DND-41 (cell line): Measurements from ENCODE around the gene CAT.

Experiments used
- ATAC-seq: fragments of 200-7000 bp; cut with Tn5 transposase; 3 replicates; pipeline ENCODE4 v1.9.1; 2021; ENCODE audit warnings: low read depth; ENCODE audit not compliant: insufficient read depth
- DNase-seq: peaks from one replicate; pipeline ENCODE4 v3.0.0-alpha.2; 2020
- H2AFZ ChIP-seq: 2 replicates; pipeline ENCODE4 v1.6.0; 2012; ENCODE audit warnings: low read depth, low read length
- H3K27ac ChIP-seq: 2 replicates; pipeline ENCODE4 v1.5.1; 2012; ENCODE audit warnings: low read length, inconsistent platforms
- H3K27me3 ChIP-seq: fragments of 200-600 bp; sonication (generic); 2 replicates; pipeline ENCODE4 v1.6.0; 2012; ENCODE audit warnings: low read length, mild to moderate bottlenecking, inconsistent platforms; ENCODE audit not compliant: insufficient read depth, poor library complexity
- H3K36me3 ChIP-seq: 2 replicates; pipeline ENCODE4 v1.5.1; 2012; ENCODE audit warnings: low read length, inconsistent platforms; ENCODE audit not compliant: insufficient read depth
- H3K4me1 ChIP-seq: 2 replicates; pipeline ENCODE4 v1.5.1; 2012; ENCODE audit warnings: mild to moderate bottlenecking, low read length; ENCODE audit not compliant: insufficient read depth
- H3K4me2 ChIP-seq: 2 replicates; pipeline ENCODE4 v1.6.0; 2012; ENCODE audit warnings: mild to moderate bottlenecking, moderate library complexity, low read length, inconsistent platforms; ENCODE audit not compliant: insufficient read depth
- H3K4me3 ChIP-seq, 2 experiments: fragments of 200-600 bp in 1 of 2; shearing (Covaris generic) in 1 of 2; 2 replicates each; pipeline ENCODE4 v1.5.1; 2012 to 2016; ENCODE audit warnings: inconsistent platforms in 2 of 2, low read length in 2 of 2, mild to moderate bottlenecking in 2 of 2, low read depth in 1 of 2, moderate library complexity in 1 of 2
- H3K79me2 ChIP-seq: 2 replicates; pipeline ENCODE4 v1.6.0; 2012; ENCODE audit warnings: low read length, inconsistent platforms; ENCODE audit not compliant: insufficient read depth
- H3K9ac ChIP-seq: 2 replicates; pipeline ENCODE4 v1.6.0; 2012; ENCODE audit warnings: low read depth, mild to moderate bottlenecking, inconsistent platforms, low read length, moderate library complexity
- H3K9me3 ChIP-seq: 2 replicates; pipeline ENCODE4 v1.5.1; 2012; ENCODE audit warnings: low read length, moderate library complexity, mild to moderate bottlenecking, inconsistent platforms; ENCODE audit not compliant: insufficient read depth, severe bottlenecking
- H4K20me1 ChIP-seq: 2 replicates; pipeline ENCODE4 v1.6.0; 2012; ENCODE audit warnings: low read length; ENCODE audit not compliant: insufficient read depth
- EZH2 ChIP-seq: IDR thresholded peaks from 3 replicates; pipeline ENCODE4 v1.6.1; 2012; ENCODE audit warnings: borderline replicate concordance, low read depth, mild to moderate bottlenecking, moderate library complexity, low read length, inconsistent platforms; ENCODE audit not compliant: severe bottlenecking
- TF ChIP-seq, protein P1 (sequence below): IDR thresholded peaks from 2 replicates; pipeline ENCODE4 v1.5.1; 2012; ENCODE audit warnings: borderline replicate concordance, low read length, moderate library complexity, mild to moderate bottlenecking; ENCODE audit not compliant: poor library complexity, severe bottlenecking; ENCODE audit errors: extremely low read depth

The CAT gene

DNA sequence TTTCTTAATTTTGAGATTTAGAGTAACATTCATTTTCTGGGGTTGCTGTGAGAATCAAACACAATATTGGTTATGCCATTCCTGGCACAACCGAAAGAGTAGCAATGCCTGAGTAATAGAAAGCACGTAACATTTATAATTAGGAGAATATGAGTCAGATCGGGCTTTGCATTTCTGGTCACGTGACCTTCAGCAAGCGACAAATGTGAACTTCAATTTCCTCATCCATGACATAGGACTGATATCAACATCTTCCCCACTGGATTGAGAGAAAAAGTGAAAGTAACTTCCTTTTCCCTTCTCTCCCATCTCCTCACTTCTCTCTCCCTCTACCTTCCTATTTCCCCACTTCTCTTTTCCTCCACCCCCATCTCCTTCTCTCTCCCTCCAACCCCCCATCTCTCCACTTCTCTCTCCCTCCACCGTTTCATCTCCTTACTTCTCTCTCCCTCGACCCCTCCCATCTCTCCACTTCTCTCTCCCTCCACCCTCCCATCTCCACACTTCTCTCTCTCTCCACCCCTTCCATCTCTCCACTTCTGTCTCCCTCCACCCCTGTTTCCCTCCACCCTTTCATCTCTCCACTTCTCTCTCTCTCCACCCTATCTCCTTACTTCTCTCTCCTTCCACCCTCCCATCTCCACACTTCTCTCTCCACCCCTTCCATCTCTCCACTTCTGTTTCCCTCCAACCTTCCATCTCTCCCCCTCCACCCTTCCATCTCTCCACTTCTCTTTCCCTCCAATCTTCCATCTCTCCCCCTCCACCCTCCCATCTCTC is 33.5 kb upstream of the CAT start:
- Histone ChIP-seq H3K4me2 (no peak overlapping the region), H2AFZ (no peak overlapping the region), H3K79me2 (no peaks in the 10 kb centered on the region), H3K9ac (no peak overlapping the region), H3K27ac (no peak overlapping the region), H3K4me1 (no peaks in the 10 kb centered on the region), H3K4me3 (no peak overlapping the region), H4K20me1 (no peaks in the 10 kb centered on the region), H3K36me3 (no peaks in the 10 kb centered on the region), H3K9me3 (no peaks in the 10 kb centered on the region), H3K27me3 (peaks cover 5% of the 10 kb centered on the region)
- DNase-seq, result no peak
- TF ChIP-seq, protein P1, sequence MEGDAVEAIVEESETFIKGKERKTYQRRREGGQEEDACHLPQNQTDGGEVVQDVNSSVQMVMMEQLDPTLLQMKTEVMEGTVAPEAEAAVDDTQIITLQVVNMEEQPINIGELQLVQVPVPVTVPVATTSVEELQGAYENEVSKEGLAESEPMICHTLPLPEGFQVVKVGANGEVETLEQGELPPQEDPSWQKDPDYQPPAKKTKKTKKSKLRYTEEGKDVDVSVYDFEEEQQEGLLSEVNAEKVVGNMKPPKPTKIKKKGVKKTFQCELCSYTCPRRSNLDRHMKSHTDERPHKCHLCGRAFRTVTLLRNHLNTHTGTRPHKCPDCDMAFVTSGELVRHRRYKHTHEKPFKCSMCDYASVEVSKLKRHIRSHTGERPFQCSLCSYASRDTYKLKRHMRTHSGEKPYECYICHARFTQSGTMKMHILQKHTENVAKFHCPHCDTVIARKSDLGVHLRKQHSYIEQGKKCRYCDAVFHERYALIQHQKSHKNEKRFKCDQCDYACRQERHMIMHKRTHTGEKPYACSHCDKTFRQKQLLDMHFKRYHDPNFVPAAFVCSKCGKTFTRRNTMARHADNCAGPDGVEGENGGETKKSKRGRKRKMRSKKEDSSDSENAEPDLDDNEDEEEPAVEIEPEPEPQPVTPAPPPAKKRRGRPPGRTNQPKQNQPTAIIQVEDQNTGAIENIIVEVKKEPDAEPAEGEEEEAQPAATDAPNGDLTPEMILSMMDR, result no peak
- no peak for TF ChIP-seq EZH2
- no peak for ATAC-seq

DNA sequence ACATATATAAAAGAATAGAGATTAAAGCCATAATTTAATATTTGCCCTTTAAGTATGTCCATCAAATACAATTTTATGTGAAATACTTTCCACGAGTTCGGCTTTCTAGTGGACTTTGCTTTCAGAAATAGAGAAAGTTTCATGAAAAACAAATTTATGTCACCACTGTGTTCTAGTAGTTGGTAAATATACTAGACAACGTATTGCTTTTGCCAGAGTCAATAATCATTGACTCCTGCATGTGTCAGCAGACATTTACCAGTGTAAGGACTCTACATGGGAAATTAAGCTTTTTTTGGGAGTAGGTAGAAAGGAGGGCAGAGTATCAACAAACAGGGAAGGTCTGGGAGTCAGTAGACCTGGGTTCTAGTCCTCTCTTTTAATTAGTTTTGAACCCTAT is 32.3 kb upstream of the CAT start:
- no peaks in the 10 kb centered on the region for H4K20me1 ChIP-seq
- H3K27me3 ChIP-seq, result peaks cover 5% of the 10 kb centered on the region
- H3K4me1 ChIP-seq, result no peaks in the 10 kb centered on the region
- H3K4me2 ChIP-seq, result no peak overlapping the region
- no peaks in the 10 kb centered on the region for H3K9me3 ChIP-seq
- H3K9ac ChIP-seq, result no peak overlapping the region
- no peak overlapping the region for H3K27ac ChIP-seq
- TF ChIP-seq EZH2, result no peak
- TF ChIP-seq, protein P1, result no peak
- H3K4me3 ChIP-seq, result no peak overlapping the region
- H3K36me3 ChIP-seq, result no peaks in the 10 kb centered on the region
- H2AFZ ChIP-seq, result no peak overlapping the region
- H3K79me2 ChIP-seq, result no peaks in the 10 kb centered on the region
- DNase-seq (no peak), ATAC-seq (no peak)

DNA sequence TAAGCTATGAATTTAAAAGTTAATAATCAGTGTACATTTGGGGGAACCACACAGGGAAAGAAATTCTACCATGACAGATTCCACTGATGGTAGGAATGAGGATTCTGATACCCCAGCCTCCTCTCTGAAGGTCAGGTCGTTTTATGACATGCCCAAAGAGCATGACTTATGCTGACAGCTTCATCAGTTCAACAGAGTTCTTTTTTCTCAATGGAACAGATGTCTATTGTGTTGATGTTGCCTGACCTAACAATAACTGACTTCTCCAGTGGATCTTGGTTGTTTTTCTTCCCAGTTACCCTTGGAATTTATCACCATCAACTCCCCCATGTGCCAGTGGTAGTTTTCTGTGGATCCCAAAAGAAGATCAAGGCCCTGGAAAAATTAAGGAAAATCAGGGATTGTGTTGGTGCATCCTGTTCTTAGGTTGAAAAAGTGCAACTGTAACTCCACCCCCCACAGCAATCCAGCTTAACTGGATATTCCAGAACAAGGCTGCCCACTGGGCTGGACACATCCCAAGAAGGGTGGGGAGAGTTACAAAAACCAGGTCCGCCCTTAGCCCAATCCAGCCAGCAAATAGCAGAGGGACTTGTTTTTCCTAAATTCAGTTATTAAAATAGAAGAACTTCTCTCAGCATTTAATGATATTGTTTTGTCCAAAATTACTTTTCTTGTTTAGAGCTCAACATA is 31.5 kb upstream of the CAT start:
- H3K27me3 ChIP-seq, result peaks cover 5% of the 10 kb centered on the region
- no peak for DNase-seq
- no peak overlapping the region for H2AFZ ChIP-seq

More for the DNA sequence above, 31.5 kb upstream of the CAT start:
- H3K9ac ChIP-seq, result no peak overlapping the region
- H3K4me2 ChIP-seq, result no peak overlapping the region
- H3K79me2 ChIP-seq, result no peaks in the 10 kb centered on the region
- no peak for TF ChIP-seq EZH2
- TF ChIP-seq, protein P1, result no peak
- no peaks in the 10 kb centered on the region for H4K20me1 ChIP-seq
- no peak overlapping the region for H3K4me3 ChIP-seq
- H3K9me3 ChIP-seq, result no peaks in the 10 kb centered on the region
- ATAC-seq, result no peak
- no peaks in the 10 kb centered on the region for H3K36me3 ChIP-seq
- H3K27ac ChIP-seq, result no peak overlapping the region
- H3K4me1 ChIP-seq, result no peaks in the 10 kb centered on the region
